GM12878 (cell line): ENCODE measurements around the gene LMO7.

Source experiments
- CBFB ChIP-seq: IDR thresholded peaks from 2 replicates; pipeline ENCODE4 v1.6.1; 2016; ENCODE audit warnings: antibody characterized with exemption, low read depth
- CHD2 ChIP-seq: IDR thresholded peaks from 2 replicates; pipeline ENCODE4 v1.6.1; 2011; ENCODE audit warnings: low read depth, low read length, improper control_type of control experiment, borderline replicate concordance
- EP300 ChIP-seq, 2 experiments: fragments of 150-350 bp in 1 of 2; IDR thresholded peaks; 2 replicates each; pipeline ENCODE4 v1.6.1; 2011 to 2012; ENCODE audit warnings: low read depth in 2 of 2, low read length in 2 of 2, borderline replicate concordance in 1 of 2, improper control_type of control experiment in 1 of 2, inconsistent platforms in 1 of 2; ENCODE audit not compliant: control insufficient read depth in 1 of 2
- ETV6 ChIP-seq, 2 experiments: fragments of 450-650 bp in 1 of 2; IDR thresholded peaks in 1 of 2; conservative IDR thresholded peaks in 1 of 2; 2 replicates each; pipeline ENCODE4 v1.6.1; 2014; ENCODE audit warnings: antibody characterized with exemption in 1 of 2, borderline replicate concordance in 1 of 2, low read depth in 1 of 2, mild to moderate bottlenecking in 1 of 2, moderate library complexity in 1 of 2
- GABPA ChIP-seq: IDR thresholded peaks from 2 replicates; pipeline ENCODE4 v1.6.1; 2014; ENCODE audit warnings: antibody characterized with exemption, low read depth, mild to moderate bottlenecking, inconsistent platforms
- HDAC2 ChIP-seq: fragments of 200-600 bp; sonication (generic); IDR thresholded peaks from 2 replicates; pipeline ENCODE4 v1.6.1; 2017
- JUNB ChIP-seq: IDR thresholded peaks from 2 replicates; pipeline ENCODE4 v1.6.1; 2016; ENCODE audit warnings: antibody characterized with exemption, mild to moderate bottlenecking
- JUND ChIP-seq: IDR thresholded peaks from 2 replicates; pipeline ENCODE4 v1.6.1; 2012; ENCODE audit warnings: low read depth, mild to moderate bottlenecking, low read length, improper control_type of control experiment, moderate library complexity
- KDM1A ChIP-seq: fragments of 200-600 bp; sonication (generic); IDR thresholded peaks from 2 replicates; pipeline ENCODE4 v1.6.1; 2016; ENCODE audit warnings: borderline replicate concordance
- TARDBP ChIP-seq: IDR thresholded peaks from 2 replicates; pipeline ENCODE4 v1.6.1; 2016; ENCODE audit warnings: borderline replicate concordance
- TF ChIP-seq, protein P1 (sequence below), 3 experiments: IDR thresholded peaks in 2 of 3; conservative IDR thresholded peaks in 1 of 3; 2 replicates each; pipeline ENCODE4 v1.5.1; 2011; ENCODE audit warnings: low read depth in 3 of 3, low read length in 3 of 3, mild to moderate bottlenecking in 3 of 3, control low read depth in 2 of 3, moderate library complexity in 2 of 3, inconsistent platforms in 1 of 3, mixed read lengths in 1 of 3; ENCODE audit not compliant: control insufficient read depth in 2 of 3, insufficient read depth in 1 of 3; ENCODE audit errors: extremely low read depth in 1 of 3
- TF ChIP-seq, protein P2 (sequence below): IDR thresholded peaks from 2 replicates; pipeline ENCODE4 v1.6.1; 2012; ENCODE audit warnings: mild to moderate bottlenecking, low read depth, low read length
- TF ChIP-seq, protein P3 (sequence below): IDR thresholded peaks from 2 replicates; pipeline ENCODE4 v1.6.1; 2011; ENCODE audit warnings: low read depth, mild to moderate bottlenecking, low read length, moderate library complexity, borderline replicate concordance; ENCODE audit errors: extremely low read depth
- TF ChIP-seq, protein P4 (sequence below): IDR thresholded peaks from 2 replicates; pipeline ENCODE4 v1.6.1; 2012; ENCODE audit warnings: low read depth, low read length, improper control_type of control experiment

DNA sequence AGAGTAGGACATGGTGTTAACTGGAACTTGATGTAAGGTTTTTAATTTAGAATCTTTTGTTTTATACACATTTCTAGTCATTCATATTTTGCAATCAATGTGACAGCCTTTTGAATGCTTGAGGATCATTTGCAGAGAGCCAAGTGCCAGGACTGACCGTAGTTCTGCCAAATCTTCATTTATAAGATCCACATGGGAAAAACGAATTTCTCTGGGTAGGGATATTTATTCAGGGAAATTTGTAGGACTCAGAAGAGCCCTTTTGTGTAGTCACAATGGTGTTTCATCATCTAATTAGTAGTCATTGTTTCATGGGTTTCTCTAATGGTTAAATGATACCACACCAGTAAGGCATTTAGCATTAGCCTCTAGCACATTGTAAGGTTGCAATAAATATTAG, 161.1 kb downstream of the LMO7 start:
- TF ChIP-seq JUNB (no peak), TARDBP (no peak), CHD2 (no peak), GABPA (no peak), ETV6 (conservative IDR thresholded peaks at IDR 0.05 in 1 of 2, IDR thresholded peaks at IDR 0.05 in 1 of 2; ENCODE audit: borderline replicate concordance in 1 of 2, low read depth in 1 of 2) (no peak), KDM1A (no peak), EP300 (IDR thresholded peaks at IDR 0.05; ENCODE audit: borderline replicate concordance in 1 of 2, control insufficient read depth in 1 of 2, low read depth in 2 of 2, low read length in 2 of 2) (no peak), CBFB (no peak), HDAC2 (no peak), JUND (no peak)
- TF ChIP-seq, protein P1, sequence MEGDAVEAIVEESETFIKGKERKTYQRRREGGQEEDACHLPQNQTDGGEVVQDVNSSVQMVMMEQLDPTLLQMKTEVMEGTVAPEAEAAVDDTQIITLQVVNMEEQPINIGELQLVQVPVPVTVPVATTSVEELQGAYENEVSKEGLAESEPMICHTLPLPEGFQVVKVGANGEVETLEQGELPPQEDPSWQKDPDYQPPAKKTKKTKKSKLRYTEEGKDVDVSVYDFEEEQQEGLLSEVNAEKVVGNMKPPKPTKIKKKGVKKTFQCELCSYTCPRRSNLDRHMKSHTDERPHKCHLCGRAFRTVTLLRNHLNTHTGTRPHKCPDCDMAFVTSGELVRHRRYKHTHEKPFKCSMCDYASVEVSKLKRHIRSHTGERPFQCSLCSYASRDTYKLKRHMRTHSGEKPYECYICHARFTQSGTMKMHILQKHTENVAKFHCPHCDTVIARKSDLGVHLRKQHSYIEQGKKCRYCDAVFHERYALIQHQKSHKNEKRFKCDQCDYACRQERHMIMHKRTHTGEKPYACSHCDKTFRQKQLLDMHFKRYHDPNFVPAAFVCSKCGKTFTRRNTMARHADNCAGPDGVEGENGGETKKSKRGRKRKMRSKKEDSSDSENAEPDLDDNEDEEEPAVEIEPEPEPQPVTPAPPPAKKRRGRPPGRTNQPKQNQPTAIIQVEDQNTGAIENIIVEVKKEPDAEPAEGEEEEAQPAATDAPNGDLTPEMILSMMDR (IDR thresholded peaks at IDR 0.05 in 2 of 3, conservative IDR thresholded peaks at IDR 0.05 in 1 of 3; ENCODE audit: control insufficient read depth in 2 of 3, extremely low read depth in 1 of 3, insufficient read depth in 1 of 3, low read depth in 3 of 3, low read length in 3 of 3): no peak
- TF ChIP-seq, protein P2, sequence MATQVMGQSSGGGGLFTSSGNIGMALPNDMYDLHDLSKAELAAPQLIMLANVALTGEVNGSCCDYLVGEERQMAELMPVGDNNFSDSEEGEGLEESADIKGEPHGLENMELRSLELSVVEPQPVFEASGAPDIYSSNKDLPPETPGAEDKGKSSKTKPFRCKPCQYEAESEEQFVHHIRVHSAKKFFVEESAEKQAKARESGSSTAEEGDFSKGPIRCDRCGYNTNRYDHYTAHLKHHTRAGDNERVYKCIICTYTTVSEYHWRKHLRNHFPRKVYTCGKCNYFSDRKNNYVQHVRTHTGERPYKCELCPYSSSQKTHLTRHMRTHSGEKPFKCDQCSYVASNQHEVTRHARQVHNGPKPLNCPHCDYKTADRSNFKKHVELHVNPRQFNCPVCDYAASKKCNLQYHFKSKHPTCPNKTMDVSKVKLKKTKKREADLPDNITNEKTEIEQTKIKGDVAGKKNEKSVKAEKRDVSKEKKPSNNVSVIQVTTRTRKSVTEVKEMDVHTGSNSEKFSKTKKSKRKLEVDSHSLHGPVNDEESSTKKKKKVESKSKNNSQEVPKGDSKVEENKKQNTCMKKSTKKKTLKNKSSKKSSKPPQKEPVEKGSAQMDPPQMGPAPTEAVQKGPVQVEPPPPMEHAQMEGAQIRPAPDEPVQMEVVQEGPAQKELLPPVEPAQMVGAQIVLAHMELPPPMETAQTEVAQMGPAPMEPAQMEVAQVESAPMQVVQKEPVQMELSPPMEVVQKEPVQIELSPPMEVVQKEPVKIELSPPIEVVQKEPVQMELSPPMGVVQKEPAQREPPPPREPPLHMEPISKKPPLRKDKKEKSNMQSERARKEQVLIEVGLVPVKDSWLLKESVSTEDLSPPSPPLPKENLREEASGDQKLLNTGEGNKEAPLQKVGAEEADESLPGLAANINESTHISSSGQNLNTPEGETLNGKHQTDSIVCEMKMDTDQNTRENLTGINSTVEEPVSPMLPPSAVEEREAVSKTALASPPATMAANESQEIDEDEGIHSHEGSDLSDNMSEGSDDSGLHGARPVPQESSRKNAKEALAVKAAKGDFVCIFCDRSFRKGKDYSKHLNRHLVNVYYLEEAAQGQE: no peak
- TF ChIP-seq, protein P3, sequence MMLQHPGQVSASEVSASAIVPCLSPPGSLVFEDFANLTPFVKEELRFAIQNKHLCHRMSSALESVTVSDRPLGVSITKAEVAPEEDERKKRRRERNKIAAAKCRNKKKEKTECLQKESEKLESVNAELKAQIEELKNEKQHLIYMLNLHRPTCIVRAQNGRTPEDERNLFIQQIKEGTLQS: no peak
- TF ChIP-seq, protein P4, sequence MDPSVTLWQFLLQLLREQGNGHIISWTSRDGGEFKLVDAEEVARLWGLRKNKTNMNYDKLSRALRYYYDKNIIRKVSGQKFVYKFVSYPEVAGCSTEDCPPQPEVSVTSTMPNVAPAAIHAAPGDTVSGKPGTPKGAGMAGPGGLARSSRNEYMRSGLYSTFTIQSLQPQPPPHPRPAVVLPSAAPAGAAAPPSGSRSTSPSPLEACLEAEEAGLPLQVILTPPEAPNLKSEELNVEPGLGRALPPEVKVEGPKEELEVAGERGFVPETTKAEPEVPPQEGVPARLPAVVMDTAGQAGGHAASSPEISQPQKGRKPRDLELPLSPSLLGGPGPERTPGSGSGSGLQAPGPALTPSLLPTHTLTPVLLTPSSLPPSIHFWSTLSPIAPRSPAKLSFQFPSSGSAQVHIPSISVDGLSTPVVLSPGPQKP: no peak
